ENCODE data around the gene PSMB3. TPM values are rescaled to one million over a fixed set of nuclear protein-coding genes. Genes with fewer than 3 reads are reported as not detected.
"Not testable (repeated sequence)": the region's sequence is repeated elsewhere in the genome, so short reads cannot be mapped to it uniquely, and the experiment has no call there.

Gene PSMB3
- total RNA-seq, 2 experiments from 2014 or later, result 182 to 189 TPM

DNA sequence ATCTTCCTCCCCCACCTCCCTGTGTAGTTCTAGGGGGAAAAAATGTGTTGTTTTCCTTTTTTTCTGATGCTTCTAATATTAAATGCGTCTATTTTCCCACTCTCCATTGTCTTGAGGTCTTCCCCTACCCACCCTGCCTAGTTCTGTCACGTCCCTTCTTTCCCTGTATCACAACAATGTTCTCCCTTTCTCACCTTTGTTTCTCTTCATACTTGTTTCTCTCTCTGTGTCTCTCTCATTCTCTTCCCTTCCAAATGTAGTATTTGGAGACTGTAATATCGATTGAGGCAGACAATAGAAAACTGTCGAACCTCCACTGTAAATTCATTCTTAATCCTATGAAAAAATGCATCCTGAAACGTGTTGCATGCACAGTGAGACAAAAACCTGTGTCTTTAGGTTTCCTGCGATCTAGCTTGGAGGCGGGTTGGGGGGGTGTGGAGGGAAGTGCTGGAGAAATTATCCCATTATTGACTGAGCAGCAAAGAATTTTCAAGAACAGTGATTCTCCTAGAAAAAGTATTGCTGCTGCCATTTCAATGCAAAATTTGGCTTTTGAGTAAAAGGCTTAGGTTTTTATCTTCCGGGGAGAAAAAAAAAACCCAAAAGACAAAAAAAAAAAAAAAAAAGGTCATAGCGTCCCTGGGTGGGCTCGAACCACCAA lies 1.3 kb upstream of the PSMB3 start:
- ATAC-seq (ENCODE audit: low read depth) (no peak), DNase-seq (no peak)
- Mint-ChIP-seq H3K27ac (peak overlapping the region; percentile 97), H3K4me3 (peak overlapping the region; percentile 98), H3K4me1 (peaks cover 32% of the 10 kb centered on the region), H3K9me3 (no peaks in the 10 kb centered on the region), H3K27me3 (peaks cover 33% of the 10 kb centered on the region), H3K36me3 (peaks cover 11% of the 10 kb centered on the region)
- POLR2A ChIA-PET, result interaction anchor here (0.7 to 2.1 kb wide), 7 partner anchors 23 to 416 kb away, joined by 3 to 7 read pairs (median 3); partner anchors contain the start of gene MLLT6

DNA sequence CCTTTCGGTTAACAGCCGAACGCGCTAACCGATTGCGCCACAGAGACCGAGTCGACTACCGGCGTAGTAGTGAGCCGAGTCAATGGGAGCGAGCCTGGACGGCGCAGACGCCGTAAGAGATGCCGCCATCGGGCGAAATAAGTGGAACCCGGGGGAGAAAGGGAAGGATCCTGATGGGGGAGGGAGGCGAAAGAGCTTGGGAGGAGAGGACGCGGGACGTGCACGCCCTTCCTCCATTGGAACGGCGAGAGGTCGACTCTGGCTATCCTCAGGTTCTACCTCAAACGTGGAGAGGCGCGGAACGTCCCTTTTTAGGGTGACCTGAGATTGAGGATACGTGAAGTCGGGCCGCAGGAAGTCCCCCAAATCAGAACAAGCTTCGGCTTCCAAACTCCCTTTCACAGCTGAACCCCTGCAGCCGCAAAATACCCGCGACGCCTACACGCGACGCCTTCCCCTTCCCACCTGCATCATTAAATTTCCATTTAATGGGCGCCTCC lies 683 bp upstream of the PSMB3 start:
- POLR2A ChIA-PET, result interaction anchor here (0.7 to 2.1 kb wide), 11 partner anchors 9 to 415 kb away, joined by 3 to 7 read pairs (median 3); partner anchors contain the start of genes MLLT6 and RPL23
- Mint-ChIP-seq H3K27ac (peak overlapping the region; percentile 97), H3K4me3 (peak overlapping the region; percentile 98), H3K9me3 (no peaks in the 10 kb centered on the region), H3K4me1 (peaks cover 28% of the 10 kb centered on the region), H3K27me3 (peaks cover 27% of the 10 kb centered on the region), H3K36me3 (peaks cover 13% of the 10 kb centered on the region)
- DNase-seq (peak; percentile 95), ATAC-seq (ENCODE audit: low read depth) (peak; percentile 25)

DNA sequence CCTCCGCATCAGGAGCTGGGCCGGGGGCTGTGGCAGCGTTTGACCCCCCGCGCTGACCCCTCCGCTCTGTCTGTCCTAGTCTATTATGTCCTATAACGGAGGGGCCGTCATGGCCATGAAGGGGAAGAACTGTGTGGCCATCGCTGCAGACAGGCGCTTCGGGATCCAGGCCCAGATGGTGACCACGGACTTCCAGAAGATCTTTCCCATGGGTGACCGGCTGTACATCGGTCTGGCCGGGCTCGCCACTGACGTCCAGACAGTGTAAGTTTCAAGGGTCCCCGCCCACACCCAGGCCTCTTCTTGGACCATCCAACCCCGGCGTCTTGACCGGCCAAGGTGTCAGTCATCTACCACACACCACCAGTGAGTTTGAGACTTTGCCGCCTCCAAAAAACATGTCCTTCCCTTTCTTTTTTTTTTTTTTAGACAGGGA lies 548 bp downstream of the PSMB3 start:
- peaks cover 13% of the 10 kb centered on the region for H3K36me3 Mint-ChIP-seq
- H3K9me3 Mint-ChIP-seq, result no peaks in the 10 kb centered on the region
- peaks cover 28% of the 10 kb centered on the region for H3K4me1 Mint-ChIP-seq
- H3K27ac Mint-ChIP-seq, result peak overlapping the region; percentile 97
- DNase-seq (no peak), ATAC-seq (ENCODE audit: low read depth) (no peak)
- peak overlapping the region; percentile 98 for H3K4me3 Mint-ChIP-seq
- peaks cover 19% of the 10 kb centered on the region for H3K27me3 Mint-ChIP-seq
- POLR2A ChIA-PET, result interaction anchor here (0.7 to 1.0 kb wide), 2 partner anchors 18 to 48 kb away, joined by 3 read pairs; partner anchors contain the start of gene MLLT6

DNA sequence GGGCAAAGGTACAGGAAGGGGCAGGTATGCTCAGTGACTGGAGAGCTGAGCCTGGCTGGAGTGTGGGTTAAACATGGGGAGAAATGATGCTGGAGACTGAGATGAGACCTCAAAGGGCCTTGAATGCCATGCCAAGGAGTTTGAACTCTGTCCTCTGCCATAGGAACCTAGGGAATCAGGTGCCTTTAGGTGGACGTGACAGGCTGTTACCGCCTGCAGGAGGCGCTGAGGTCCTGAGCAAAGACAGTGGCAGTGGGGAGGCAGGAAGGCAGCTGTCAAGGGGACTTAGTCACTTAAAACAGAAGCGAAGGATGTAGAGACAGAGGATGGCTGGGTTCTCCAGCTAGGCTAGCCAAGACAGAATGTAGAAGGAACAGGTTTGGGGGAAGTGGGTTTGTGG lies 9.1 kb downstream of the PSMB3 start:
- Mint-ChIP-seq H3K9me3 (no peaks in the 10 kb centered on the region), H3K4me3 (no peak overlapping the region), H3K36me3 (peaks cover 19% of the 10 kb centered on the region), H3K4me1 (peaks cover 20% of the 10 kb centered on the region), H3K27ac (peak overlapping the region; percentile 72), H3K27me3 (no peaks in the 10 kb centered on the region)
- ATAC-seq (ENCODE audit: low read depth), result peak; percentile 82
- DNase-seq, result peak; percentile 63
- POLR2A ChIA-PET, result interaction anchor here (0.8 to 1.1 kb wide), 4 partner anchors 18 to 132 kb away, joined by 3 to 5 read pairs (median 3); partner anchors contain the start of genes LASP1 and RPL23

DNA sequence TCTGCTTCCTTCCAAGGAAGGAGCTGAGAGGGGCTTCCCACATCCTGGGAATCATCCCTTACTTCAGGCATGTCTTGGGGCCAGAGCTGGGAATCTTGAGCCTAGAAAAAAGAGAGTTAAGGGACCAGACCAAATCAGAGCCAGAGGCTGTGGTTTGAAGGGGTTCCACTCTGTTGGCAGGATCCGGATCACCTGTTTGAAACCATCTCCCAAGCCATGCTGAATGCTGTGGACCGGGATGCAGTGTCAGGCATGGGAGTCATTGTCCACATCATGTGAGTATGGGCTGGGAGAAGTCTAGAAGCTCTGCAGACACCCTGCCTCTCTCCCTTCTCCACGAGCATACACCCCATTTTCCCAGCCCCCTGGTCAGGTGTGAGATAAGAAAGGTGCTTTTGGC lies 9.7 kb downstream of the PSMB3 start:
- ATAC-seq (ENCODE audit: low read depth), result no peak
- Mint-ChIP-seq H3K4me1 (peaks cover 20% of the 10 kb centered on the region), H3K27ac (peak overlapping the region; percentile 72)

DNA sequence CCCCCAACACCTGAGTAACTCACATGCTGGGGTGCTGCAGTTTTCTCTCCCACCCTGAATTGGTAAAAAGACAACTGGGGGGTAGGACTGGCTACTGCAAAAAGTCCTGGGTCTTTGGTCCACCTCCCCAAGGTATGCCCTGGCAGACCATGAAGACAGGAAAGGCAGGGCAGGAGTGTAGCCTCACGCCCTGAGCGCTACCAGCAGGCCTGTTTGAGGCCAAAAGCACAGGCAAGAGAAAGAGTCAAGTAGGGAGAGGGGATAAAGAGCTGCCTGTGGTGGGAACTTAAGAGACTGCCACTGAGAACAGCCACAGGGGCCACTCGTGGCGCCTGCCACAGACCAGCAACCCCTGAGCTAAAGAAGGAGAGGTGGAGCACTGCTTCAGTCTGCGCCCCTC lies 13.8 kb downstream of the PSMB3 start:
- Mint-ChIP-seq H3K27me3 (no peaks in the 10 kb centered on the region), H3K9me3 (no peaks in the 10 kb centered on the region), H3K36me3 (peaks cover 30% of the 10 kb centered on the region), H3K4me3 (no peak overlapping the region), H3K4me1 (peaks cover 6% of the 10 kb centered on the region), H3K27ac (no peak overlapping the region)
- DNase-seq (no peak), ATAC-seq (ENCODE audit: low read depth) (no peak)
- POLR2A ChIA-PET, result no interaction called here

More for the DNA sequence above, 9.7 kb downstream of the PSMB3 start:
- DNase-seq, result no peak
- Mint-ChIP-seq H3K27me3 (no peaks in the 10 kb centered on the region), H3K9me3 (no peaks in the 10 kb centered on the region), H3K36me3 (peaks cover 23% of the 10 kb centered on the region), H3K4me3 (no peak overlapping the region)
- POLR2A ChIA-PET, result interaction anchor here (0.8 to 1.1 kb wide), 4 partner anchors 18 to 131 kb away, joined by 3 to 5 read pairs (median 3); partner anchors contain the start of genes LASP1 and RPL23

DNA sequence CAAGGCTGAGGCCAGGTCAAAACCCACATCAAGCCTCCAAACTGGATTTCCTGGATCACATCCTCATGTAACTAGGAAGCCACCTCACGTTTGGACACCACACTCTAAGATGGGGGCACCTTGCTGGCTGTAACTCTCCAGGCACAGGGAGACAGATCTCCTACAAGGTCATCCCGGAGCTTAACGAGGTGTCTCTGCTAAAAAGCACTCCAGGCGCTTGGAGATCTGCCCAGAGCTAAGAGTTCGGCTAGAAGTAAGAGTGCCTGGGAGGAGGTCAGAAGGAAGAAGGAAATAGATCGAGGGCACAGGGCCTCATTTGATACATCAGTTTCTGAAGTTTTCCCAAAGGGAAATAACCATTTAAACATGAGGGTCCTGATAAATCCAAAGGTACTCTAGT lies 15.9 kb downstream of the PSMB3 start:
- POLR2A ChIA-PET, result no interaction called here
- Mint-ChIP-seq H3K9me3 (no peaks in the 10 kb centered on the region), H3K36me3 (peaks cover 33% of the 10 kb centered on the region), H3K27ac (no peak overlapping the region), H3K27me3 (no peaks in the 10 kb centered on the region), H3K4me3 (no peak overlapping the region), H3K4me1 (no peaks in the 10 kb centered on the region)
- ATAC-seq (ENCODE audit: low read depth) (no peak), DNase-seq (no peak)

DNA sequence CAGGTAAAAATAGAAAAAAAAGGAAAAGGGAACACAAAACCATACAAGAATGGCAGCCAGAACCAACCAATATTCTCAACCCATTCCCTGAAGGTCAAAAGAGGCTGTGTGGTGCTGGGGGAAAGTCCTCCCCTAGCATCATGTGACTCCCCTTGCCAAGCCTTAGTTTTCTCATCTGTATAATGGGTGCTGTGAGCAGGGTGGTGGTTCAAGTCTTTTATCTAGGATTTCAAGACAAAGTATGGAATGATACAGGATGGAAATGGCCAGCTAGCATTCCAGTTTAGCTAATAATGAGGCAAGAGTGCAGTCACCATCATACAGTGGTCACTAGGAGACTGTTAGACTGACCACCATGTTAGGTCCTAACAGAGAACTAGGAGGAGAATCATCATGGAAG lies 20.7 kb downstream of the PSMB3 start:
- Mint-ChIP-seq H3K9me3 (no peaks in the 10 kb centered on the region), H3K36me3 (peaks cover 21% of the 10 kb centered on the region), H3K27ac (no peak overlapping the region), H3K27me3 (no peaks in the 10 kb centered on the region), H3K4me3 (no peak overlapping the region), H3K4me1 (no peaks in the 10 kb centered on the region)
- POLR2A ChIA-PET, result interaction anchor here (1.1 kb wide), 1 partner anchor 9 kb away, joined by 3 read pairs; no protein-coding TSS in a partner anchor
- ATAC-seq (ENCODE audit: low read depth) (no peak), DNase-seq (no peak)

DNA sequence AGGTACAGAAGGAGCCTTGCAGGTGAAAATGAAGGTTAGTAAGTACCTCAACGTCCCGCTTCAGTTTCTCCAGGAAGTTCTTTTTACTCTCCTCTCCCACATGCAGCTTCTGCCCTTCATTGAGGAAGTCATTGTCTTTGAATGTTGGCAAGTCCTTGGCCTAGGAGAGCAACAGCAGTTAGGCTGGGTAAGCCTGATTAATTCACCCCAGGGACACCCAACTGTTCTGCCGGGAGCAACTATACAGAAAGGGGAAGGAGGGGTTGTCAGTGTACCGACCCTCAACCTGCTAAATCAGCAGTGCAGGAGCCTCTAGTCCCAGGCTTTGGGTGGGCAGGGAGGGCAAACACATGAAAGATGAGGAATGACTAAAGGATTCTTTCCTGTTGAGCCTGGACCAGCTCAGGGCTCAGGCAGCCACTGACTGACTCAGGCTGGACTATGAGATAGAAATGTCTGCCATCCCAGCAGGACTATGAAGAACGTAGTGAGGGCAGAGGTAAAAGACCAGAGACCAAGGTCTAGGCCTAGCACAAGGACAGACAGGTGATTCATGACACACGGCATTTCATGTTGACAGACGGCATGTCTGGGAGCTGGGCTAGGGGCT lies 25.2 kb downstream of the PSMB3 start:
- Mint-ChIP-seq H3K4me3 (no peak overlapping the region), H3K9me3 (no peaks in the 10 kb centered on the region), H3K36me3 (peaks cover 18% of the 10 kb centered on the region), H3K4me1 (peaks cover 6% of the 10 kb centered on the region), H3K27me3 (no peaks in the 10 kb centered on the region), H3K27ac (no peak overlapping the region)
- ATAC-seq (ENCODE audit: low read depth), result no peak
- POLR2A ChIA-PET, result no interaction called here
- no peak for DNase-seq

DNA sequence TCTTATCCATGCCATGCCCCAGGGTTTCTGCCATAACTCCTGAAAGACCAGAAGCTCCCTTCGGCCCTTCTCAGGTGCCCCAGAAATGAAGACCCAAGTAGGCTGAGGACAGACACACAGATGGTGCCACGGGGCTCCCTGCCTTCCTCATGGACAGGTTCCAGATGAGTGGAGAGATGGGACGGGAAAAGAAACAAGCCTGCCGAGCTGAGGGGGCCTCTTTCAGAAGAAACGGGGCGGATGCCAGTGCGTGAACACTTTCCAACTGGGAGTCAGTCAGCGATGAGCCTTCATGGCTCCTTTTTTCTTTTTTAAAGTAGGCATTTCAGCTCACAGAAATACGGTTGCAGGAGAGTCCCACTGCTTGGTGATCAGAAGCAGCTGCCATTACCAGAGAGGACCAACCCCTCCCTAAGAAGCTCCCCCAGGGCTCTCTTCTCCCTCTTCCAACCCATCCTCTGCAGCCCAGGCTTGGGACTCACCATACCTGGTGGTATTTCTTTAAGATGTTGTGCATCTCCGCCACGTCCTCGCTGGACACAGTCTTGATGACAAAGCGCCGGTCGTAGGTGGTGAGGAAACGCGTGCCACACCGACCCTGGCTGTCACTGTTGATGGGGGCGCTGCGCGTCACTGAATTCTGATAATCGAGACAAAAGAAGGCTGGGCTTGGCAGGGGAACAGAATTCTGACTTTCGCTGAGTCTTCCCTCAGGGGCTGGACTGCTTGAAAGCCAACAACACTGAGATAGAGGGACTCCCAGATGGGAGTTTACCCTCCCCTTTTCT lies 27.6 kb downstream of the PSMB3 start:
- POLR2A ChIA-PET, result interaction anchor here (1.1 to 1.7 kb wide), 2 partner anchors 9 to 18 kb away, joined by 3 read pairs; no protein-coding TSS in a partner anchor
- Mint-ChIP-seq H3K27me3 (no peaks in the 10 kb centered on the region), H3K36me3 (peaks cover 17% of the 10 kb centered on the region), H3K9me3 (no peaks in the 10 kb centered on the region), H3K4me3 (no peak overlapping the region), H3K27ac (no peak overlapping the region), H3K4me1 (peaks cover 6% of the 10 kb centered on the region)
- no peak for ATAC-seq (ENCODE audit: low read depth)
- DNase-seq, result no peak

DNA sequence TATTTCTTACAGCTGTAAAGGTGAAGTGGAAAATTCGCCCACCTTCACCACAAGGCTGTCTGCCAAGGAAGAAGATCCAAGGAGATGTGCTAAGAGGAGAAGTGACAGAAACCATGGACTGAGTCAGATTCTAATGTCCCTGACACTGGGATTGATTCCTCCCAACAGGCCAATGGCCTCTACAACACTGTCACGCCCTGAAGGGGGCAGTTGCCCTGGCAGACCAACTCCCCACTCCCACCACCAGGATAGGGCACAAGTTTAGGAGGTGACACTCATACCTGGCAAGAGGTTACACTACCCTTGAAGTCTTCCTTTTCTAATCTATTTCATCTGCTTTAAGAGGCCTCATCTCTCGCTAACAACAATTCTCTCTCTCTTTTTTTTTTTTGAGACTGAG lies 30.7 kb downstream of the PSMB3 start:
- no peaks in the 10 kb centered on the region for H3K9me3 Mint-ChIP-seq
- ATAC-seq (ENCODE audit: low read depth), result no peak
- DNase-seq, result no peak
- no peak overlapping the region for H3K4me3 Mint-ChIP-seq
- no peaks in the 10 kb centered on the region for H3K27me3 Mint-ChIP-seq
- peaks cover 19% of the 10 kb centered on the region for H3K36me3 Mint-ChIP-seq
- POLR2A ChIA-PET, result interaction anchor here (0.7 kb wide), 1 partner anchor 872 kb away, joined by 6 read pairs; no protein-coding TSS in a partner anchor
- H3K27ac Mint-ChIP-seq, result no peak overlapping the region
- peaks cover 6% of the 10 kb centered on the region for H3K4me1 Mint-ChIP-seq

DNA sequence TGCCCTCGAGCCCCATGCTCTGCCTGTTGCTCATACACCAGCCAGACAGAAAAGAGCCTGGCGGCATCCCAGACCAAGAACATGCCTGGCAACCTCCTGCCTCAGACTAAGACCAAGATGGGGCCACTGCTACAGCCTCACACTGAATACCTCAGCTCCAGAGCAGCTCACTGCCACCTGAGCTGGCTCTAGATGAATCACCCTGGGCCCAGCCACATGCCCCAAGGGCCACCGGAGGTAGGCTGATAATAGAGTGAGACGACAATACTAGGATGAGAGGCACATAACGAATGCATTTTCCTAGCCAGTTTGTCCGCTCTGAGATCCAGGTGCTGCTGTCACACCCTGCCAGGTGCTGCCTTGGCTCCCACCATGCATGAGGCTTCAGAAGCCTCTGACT lies 33.8 kb downstream of the PSMB3 start:
- Mint-ChIP-seq H3K27ac (no peak overlapping the region), H3K27me3 (no peaks in the 10 kb centered on the region), H3K36me3 (peaks cover 13% of the 10 kb centered on the region), H3K9me3 (no peaks in the 10 kb centered on the region), H3K4me3 (no peak overlapping the region), H3K4me1 (peaks cover 5% of the 10 kb centered on the region)
- POLR2A ChIA-PET, result no interaction called here
- no peak for ATAC-seq (ENCODE audit: low read depth)
- DNase-seq, result no peak

DNA sequence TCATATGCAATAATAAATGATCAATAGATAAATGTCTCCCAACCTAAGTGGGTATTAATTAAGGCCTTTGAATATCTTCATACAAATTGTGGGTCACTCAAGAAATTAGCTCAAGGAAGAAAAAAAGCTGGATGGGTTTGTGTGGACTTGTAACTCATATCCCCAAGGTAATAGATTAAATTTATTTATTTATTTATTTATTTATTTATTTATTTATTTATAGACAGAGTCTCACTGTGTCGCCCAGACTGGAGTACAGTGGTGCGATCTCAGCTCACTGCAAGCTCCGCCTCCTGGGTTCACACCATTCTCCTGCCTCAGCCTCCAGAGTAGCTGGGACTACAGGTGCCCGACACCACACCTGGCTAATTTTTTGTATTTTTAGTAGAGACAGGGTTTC lies 35.5 kb downstream of the PSMB3 start:
- H3K4me1 Mint-ChIP-seq; H3K27ac Mint-ChIP-seq; POLR2A ChIA-PET; H3K27me3 Mint-ChIP-seq; DNase-seq; H3K9me3 Mint-ChIP-seq; H3K4me3 Mint-ChIP-seq; ATAC-seq (ENCODE audit: low read depth): not testable (repeated sequence)
- H3K36me3 Mint-ChIP-seq, result peaks cover 10% of the 10 kb centered on the region
